Activated T-helper 1 cell treated with anti-CD3 and anti-CD28 coated beads, Interleukin-12 subunit alpha, Interleukin-12 subunit beta, Interleukin-2, Interleukin-4 antibody, amounts not matched to agents 30 ng/mL and 10 ng/mL and 1 ng/mL, durations not matched to agents 14 hours and 24 hours and 36 hours (primary cell): ENCODE measurements around the gene THSD7A. TPM values are rescaled to one million over a fixed set of nuclear protein-coding genes. Genes with fewer than 3 reads are reported as not detected.

Experiments
- DNase-seq: peaks from one replicate; pipeline ENCODE4 v3.0.0; 2021; ENCODE audit warnings: low spot score
- H3K27ac Mint-ChIP-seq: one replicate; pipeline ENCODE4 v1.8.0; 2021; ENCODE audit warnings: mild to moderate bottlenecking, mixed read lengths
- H3K27me3 Mint-ChIP-seq: one replicate; pipeline ENCODE4 v1.8.0; 2022; ENCODE audit warnings: mild to moderate bottlenecking, moderate library complexity, mixed read lengths; ENCODE audit not compliant: insufficient read depth
- H3K36me3 Mint-ChIP-seq: one replicate; pipeline ENCODE4 v1.8.0; 2021; ENCODE audit warnings: low read depth, mixed read lengths
- H3K4me1 Mint-ChIP-seq: one replicate; pipeline ENCODE4 v1.8.0; 2021; ENCODE audit warnings: low read depth, mixed read lengths
- H3K4me3 Mint-ChIP-seq: one replicate; pipeline ENCODE4 v1.8.0; 2021; ENCODE audit warnings: mild to moderate bottlenecking, moderate library complexity, mixed read lengths
- H3K9me3 Mint-ChIP-seq: one replicate; pipeline ENCODE4 v1.8.0; 2021; ENCODE audit warnings: mixed read lengths
- intact Hi-C: fragments of 100-400 bp; cut with micrococcal nuclease; formaldehyde crosslinking; loops from one replicate; pipeline ENCODE4 v1.15.1; 2024
- total RNA-seq: library from RNA; stranded (reverse); gene quantifications from 2 replicates; pipeline ENCODE4 v1.2.3, GENCODE V29; 2022

The THSD7A gene
- total RNA-seq, 1 donor from 2014 or later = not detected

- H3K27ac Mint-ChIP-seq = no peak overlapping the region
- H3K4me3 Mint-ChIP-seq = no peak overlapping the region
- intact Hi-C loops = no loop called here
- no peaks in the 10 kb centered on the region for H3K4me1 Mint-ChIP-seq
- DNase-seq = no peak
- H3K9me3 Mint-ChIP-seq = no peaks in the 10 kb centered on the region
- no peaks in the 10 kb centered on the region for H3K27me3 Mint-ChIP-seq
- H3K36me3 Mint-ChIP-seq = no peaks in the 10 kb centered on the region
Measured at GRCh38 chr7:11665357-11665756, 166.6 kb downstream of the THSD7A start.

- Mint-ChIP-seq H3K4me3 (no peak overlapping the region), H3K27me3 (no peaks in the 10 kb centered on the region), H3K36me3 (no peaks in the 10 kb centered on the region), H3K9me3 (no peaks in the 10 kb centered on the region), H3K4me1 (no peaks in the 10 kb centered on the region), H3K27ac (no peak overlapping the region)
- no peak for DNase-seq
- intact Hi-C loops = no loop called here
Measured at GRCh38 chr7:11655642-11656041, 176.4 kb downstream of the THSD7A start.

GRCh38 chr7:11655163-11655562, 176.8 kb downstream of the THSD7A start:
- Mint-ChIP-seq H3K27ac (no peak overlapping the region), H3K4me1 (no peaks in the 10 kb centered on the region), H3K27me3 (no peaks in the 10 kb centered on the region), H3K36me3 (no peaks in the 10 kb centered on the region), H3K4me3 (no peak overlapping the region), H3K9me3 (no peaks in the 10 kb centered on the region)
- DNase-seq = no peak
- intact Hi-C loops = no loop called here

DNA sequence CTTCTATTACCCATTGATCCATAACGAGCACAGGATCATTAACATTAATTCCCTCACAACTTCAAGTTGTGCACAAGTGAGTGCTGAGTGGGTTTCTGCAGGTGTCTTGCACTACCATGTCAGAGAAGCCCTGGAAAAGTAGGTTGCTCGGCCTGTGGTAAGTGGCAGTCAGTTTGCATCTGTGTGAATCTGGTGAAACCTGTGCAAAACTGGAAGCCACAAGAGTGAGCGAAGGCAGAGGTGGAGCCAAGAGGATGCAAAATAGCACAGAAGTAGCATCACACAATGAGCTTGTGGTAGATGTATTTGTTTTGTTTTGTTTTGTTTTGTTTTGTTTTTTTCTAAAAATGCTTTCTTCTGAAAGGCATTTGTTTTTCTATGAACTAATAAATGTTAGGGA, 181.5 kb downstream of the THSD7A start:
- H3K4me1 Mint-ChIP-seq = no peaks in the 10 kb centered on the region
- no peak for DNase-seq
- intact Hi-C loops = no loop called here
- H3K9me3 Mint-ChIP-seq = no peaks in the 10 kb centered on the region
- no peaks in the 10 kb centered on the region for H3K36me3 Mint-ChIP-seq
- H3K4me3 Mint-ChIP-seq = no peak overlapping the region
- H3K27me3 Mint-ChIP-seq = no peaks in the 10 kb centered on the region
- no peak overlapping the region for H3K27ac Mint-ChIP-seq

DNA sequence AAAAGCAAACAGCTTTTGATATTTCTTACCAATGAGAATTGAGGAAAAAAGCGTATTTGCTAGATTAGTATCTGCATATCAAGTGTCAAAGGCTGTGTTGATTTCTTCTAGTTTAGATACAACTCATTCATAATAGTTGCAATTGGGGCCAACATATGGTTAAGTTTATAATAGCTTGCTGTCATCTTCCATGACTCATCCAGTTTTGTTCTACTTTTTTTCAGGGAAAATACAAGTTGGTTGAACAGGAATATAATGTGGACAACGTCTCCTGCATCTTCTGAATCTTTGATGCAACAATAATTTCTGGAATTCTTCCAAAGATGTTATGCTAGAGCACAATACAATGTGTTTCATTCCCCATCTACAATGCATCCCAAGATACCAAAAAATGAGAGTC, 182.0 kb downstream of the THSD7A start:
- Mint-ChIP-seq H3K36me3 (no peaks in the 10 kb centered on the region), H3K4me1 (no peaks in the 10 kb centered on the region), H3K4me3 (no peak overlapping the region), H3K9me3 (no peaks in the 10 kb centered on the region), H3K27me3 (no peaks in the 10 kb centered on the region), H3K27ac (no peak overlapping the region)
- no peak for DNase-seq
- intact Hi-C loops = no loop called here

- Mint-ChIP-seq H3K9me3 (no peaks in the 10 kb centered on the region), H3K4me1 (no peaks in the 10 kb centered on the region), H3K4me3 (no peak overlapping the region), H3K27ac (no peak overlapping the region), H3K36me3 (no peaks in the 10 kb centered on the region), H3K27me3 (no peaks in the 10 kb centered on the region)
- no peak for DNase-seq
- intact Hi-C loops = no loop called here
Measured at GRCh38 chr7:11648980-11649379, 183.0 kb downstream of the THSD7A start.

DNA sequence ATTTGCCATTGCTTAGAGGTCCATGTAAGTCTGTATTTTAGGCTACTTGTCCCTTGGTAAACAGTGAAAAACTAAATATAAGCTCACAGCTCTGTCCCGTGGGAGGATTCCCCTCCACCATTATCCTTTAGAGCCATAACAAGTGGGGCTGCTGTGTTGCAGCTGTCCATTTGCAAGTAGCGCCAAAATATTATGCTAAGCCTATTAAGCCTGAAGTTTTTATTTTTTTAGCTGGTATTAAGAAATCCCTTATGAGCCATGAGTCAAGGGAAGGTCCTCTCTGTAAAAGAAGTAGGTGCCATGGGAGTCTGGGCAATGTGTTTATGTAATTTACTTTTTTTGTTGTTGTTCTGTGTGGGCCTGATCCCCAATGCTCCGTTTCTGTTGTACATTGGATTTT, 183.9 kb downstream of the THSD7A start:
- no peak for DNase-seq

GRCh38 chr7:11642841-11643240, 189.2 kb downstream of the THSD7A start:
- Mint-ChIP-seq H3K4me3 (no peak overlapping the region), H3K9me3 (no peaks in the 10 kb centered on the region), H3K36me3 (no peaks in the 10 kb centered on the region), H3K27me3 (no peaks in the 10 kb centered on the region), H3K27ac (no peak overlapping the region), H3K4me1 (no peaks in the 10 kb centered on the region)
- intact Hi-C loops = no loop called here
- no peak for DNase-seq

More for the DNA sequence above, 183.9 kb downstream of the THSD7A start:
- H3K36me3 Mint-ChIP-seq = no peaks in the 10 kb centered on the region
- H3K9me3 Mint-ChIP-seq = no peaks in the 10 kb centered on the region
- H3K27me3 Mint-ChIP-seq = no peaks in the 10 kb centered on the region
- no peak overlapping the region for H3K27ac Mint-ChIP-seq
- intact Hi-C loops = no loop called here
- H3K4me3 Mint-ChIP-seq = no peak overlapping the region
- no peaks in the 10 kb centered on the region for H3K4me1 Mint-ChIP-seq

DNA sequence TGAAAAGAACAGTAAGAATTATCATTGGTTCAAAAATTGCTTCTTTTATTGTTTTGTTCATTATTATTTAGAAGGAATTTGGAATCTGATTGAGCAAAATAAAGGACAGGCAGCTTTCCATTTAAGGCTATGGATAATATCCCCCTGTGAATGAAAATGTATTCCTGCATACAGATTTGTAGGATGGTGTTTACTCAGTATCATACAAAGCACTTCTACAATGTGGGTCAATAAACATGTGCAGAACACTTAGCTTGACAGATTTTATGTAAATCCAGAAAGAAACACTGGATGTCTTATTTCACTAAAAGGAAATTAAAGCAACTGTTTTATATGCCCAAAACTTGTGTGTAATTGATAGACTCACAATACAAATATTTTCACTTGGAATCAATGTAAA, 189.7 kb downstream of the THSD7A start:
- no peaks in the 10 kb centered on the region for H3K36me3 Mint-ChIP-seq
- no peak for DNase-seq
- H3K27ac Mint-ChIP-seq = no peak overlapping the region
- no peaks in the 10 kb centered on the region for H3K9me3 Mint-ChIP-seq
- H3K4me3 Mint-ChIP-seq = no peak overlapping the region
- H3K4me1 Mint-ChIP-seq = no peaks in the 10 kb centered on the region
- intact Hi-C loops = no loop called here
- no peaks in the 10 kb centered on the region for H3K27me3 Mint-ChIP-seq

- H3K4me1 Mint-ChIP-seq = no peaks in the 10 kb centered on the region
- intact Hi-C loops = no loop called here
Measured at GRCh38 chr7:11638011-11638774, 193.8 kb downstream of the THSD7A start.

DNA sequence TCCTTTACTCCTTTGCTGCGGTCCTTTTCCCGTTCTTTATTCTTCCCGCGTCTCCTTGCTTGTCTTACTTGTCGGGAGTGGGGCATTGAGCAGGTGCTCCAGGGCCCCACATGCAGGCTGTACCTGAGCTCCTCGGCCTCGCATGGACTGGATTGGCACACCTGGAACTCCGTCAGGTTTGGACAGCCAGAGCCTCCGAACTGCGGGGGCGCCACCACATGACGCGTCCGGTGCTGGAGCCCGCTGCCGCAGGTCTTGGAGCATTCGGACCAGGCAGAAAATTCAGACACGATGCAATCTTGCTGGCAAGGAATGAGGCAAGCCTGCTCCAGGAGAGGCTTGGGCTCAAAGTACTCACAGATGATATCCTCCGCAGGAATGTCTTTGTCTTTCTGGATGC, 195.7 kb downstream of the THSD7A start:
- intact Hi-C loops = no loop called here
- no peaks in the 10 kb centered on the region for H3K4me1 Mint-ChIP-seq
- no peak overlapping the region for H3K27ac Mint-ChIP-seq
- no peak overlapping the region for H3K4me3 Mint-ChIP-seq
- no peaks in the 10 kb centered on the region for H3K27me3 Mint-ChIP-seq
- no peaks in the 10 kb centered on the region for H3K9me3 Mint-ChIP-seq
- no peak for DNase-seq
- H3K36me3 Mint-ChIP-seq = no peaks in the 10 kb centered on the region

More at GRCh38 chr7:11638011-11638774, 193.8 kb downstream of the THSD7A start:
- Mint-ChIP-seq H3K27ac (no peak overlapping the region), H3K9me3 (no peaks in the 10 kb centered on the region), H3K4me3 (no peak overlapping the region), H3K36me3 (no peaks in the 10 kb centered on the region), H3K27me3 (no peaks in the 10 kb centered on the region)
- no peak for DNase-seq

DNA sequence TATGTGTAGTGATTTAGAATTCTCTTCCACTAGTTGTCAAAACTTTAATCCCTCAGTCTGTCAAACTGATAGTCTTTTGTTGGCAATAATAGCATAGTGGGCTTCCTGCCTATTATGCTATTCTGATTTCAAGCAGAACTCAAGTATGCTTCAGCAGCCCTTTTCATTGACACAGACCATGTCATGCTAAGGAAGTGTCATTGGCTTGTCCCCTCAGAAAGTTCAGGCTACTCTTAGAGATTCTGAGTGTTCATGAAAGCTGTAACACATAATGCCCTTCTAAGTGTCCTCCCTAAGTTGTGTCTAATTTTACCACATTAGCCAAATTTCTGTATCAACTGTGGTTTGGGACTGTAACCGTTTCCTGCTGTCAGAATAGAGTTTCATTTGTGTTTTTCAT, 198.7 kb downstream of the THSD7A start:
- DNase-seq = no peak
- intact Hi-C loops = no loop called here
- H3K27me3 Mint-ChIP-seq = no peaks in the 10 kb centered on the region
- no peak overlapping the region for H3K4me3 Mint-ChIP-seq
- no peaks in the 10 kb centered on the region for H3K9me3 Mint-ChIP-seq
- no peaks in the 10 kb centered on the region for H3K36me3 Mint-ChIP-seq
- H3K4me1 Mint-ChIP-seq = no peaks in the 10 kb centered on the region
- no peak overlapping the region for H3K27ac Mint-ChIP-seq

GRCh38 chr7:11630355-11630754, 201.6 kb downstream of the THSD7A start:
- Mint-ChIP-seq H3K4me3 (no peak overlapping the region), H3K9me3 (no peaks in the 10 kb centered on the region), H3K4me1 (no peaks in the 10 kb centered on the region), H3K27ac (no peak overlapping the region), H3K36me3 (no peaks in the 10 kb centered on the region), H3K27me3 (no peaks in the 10 kb centered on the region)
- no peak for DNase-seq
- intact Hi-C loops = no loop called here

GRCh38 chr7:11625669-11626068, 206.3 kb downstream of the THSD7A start:
- Mint-ChIP-seq H3K27ac (no peak overlapping the region), H3K36me3 (no peaks in the 10 kb centered on the region), H3K9me3 (no peaks in the 10 kb centered on the region), H3K4me3 (no peak overlapping the region), H3K4me1 (no peaks in the 10 kb centered on the region), H3K27me3 (no peaks in the 10 kb centered on the region)
- DNase-seq = no peak
- intact Hi-C loops = no loop called here
